Suprapubic skin (tissue), 4 donors: Measurements from ENCODE around the gene ADAM33. TPM values are rescaled to one million over a fixed set of nuclear protein-coding genes. Genes with fewer than 3 reads are reported as not detected.

ENCODE experiments used
- DNase-seq, 2 donors: peaks; one replicate each; pipeline ENCODE4 v3.0.0-alpha.2; 2019; ENCODE audit warnings: low spot score in 2 of 2
- H3K27ac ChIP-seq: fragments of 200-600 bp; sonication (generic); one replicate; pipeline ENCODE4 v1.5.1; 2019
- H3K27me3 ChIP-seq: fragments of 200-600 bp; sonication (generic); one replicate; pipeline ENCODE4 v1.5.1; 2019
- H3K36me3 ChIP-seq: fragments of 200-600 bp; sonication (generic); one replicate; pipeline ENCODE4 v1.5.1; 2019
- H3K4me1 ChIP-seq: fragments of 200-600 bp; sonication (generic); one replicate; pipeline ENCODE4 v1.5.1; 2019
- H3K4me3 ChIP-seq: fragments of 200-600 bp; sonication (generic); one replicate; pipeline ENCODE4 v1.5.1; 2019; ENCODE audit warnings: mild to moderate bottlenecking
- H3K9me3 ChIP-seq: fragments of 200-600 bp; sonication (generic); one replicate; pipeline ENCODE4 v1.5.1; 2019
- CTCF ChIP-seq, 2 donors: fragments of 200-600 bp in 1 of 2; fragments of 450-650 bp in 1 of 2; sonication (generic) in 1 of 2; IDR thresholded peaks; one replicate each; pipeline ENCODE4 v1.5.1; 2016 to 2019; ENCODE audit warnings: antibody characterized with exemption in 2 of 2, mild to moderate bottlenecking in 1 of 2, moderate library complexity in 1 of 2
- EP300 ChIP-seq: sonication (generic); formaldehyde crosslinking; IDR thresholded peaks from one replicate; pipeline ENCODE4 v1.6.1; 2017; ENCODE audit warnings: antibody characterized with exemption
- POLR2A ChIP-seq, 2 donors: fragments of 450-650 bp; IDR thresholded peaks; one replicate each; pipeline ENCODE4 v1.6.1; 2017; ENCODE audit warnings: antibody characterized with exemption in 2 of 2, mild to moderate bottlenecking in 2 of 2, moderate library complexity in 2 of 2
- POLR2AphosphoS5 ChIP-seq, 3 donors: sonication (generic); formaldehyde crosslinking; IDR thresholded peaks; one replicate each; pipeline ENCODE4 v1.6.1; 2017; ENCODE audit warnings: antibody characterized with exemption in 3 of 3
- WGBS: methylation state at CpG from one replicate; pipeline ENCODE4 v1.1.5; 2018; 5-methylcytosine and 5-hydroxymethylcytosine counted together
- total RNA-seq, 4 donors: library from RNA; depleted of rRNA; stranded (reverse); fragments of >200 nt; gene quantifications; one replicate each; pipeline ENCODE4 v1.1.0, GENCODE V29; 2016

Gene ADAM33
- total RNA-seq, 4 donors from 2014 or later: 6.3 to 24.3 (median 13.4) TPM

- DNase-seq: no peak
- H3K27ac ChIP-seq: no peak overlapping the region
- 90% methylated on average over 16 of the region's 20 CpGs for WGBS
- H3K9me3 ChIP-seq: no peaks in the 10 kb centered on the region
- H3K27me3 ChIP-seq: no peaks in the 10 kb centered on the region
- TF ChIP-seq CTCF (IDR thresholded peaks at IDR 0.05) (no peak), POLR2AphosphoS5 (IDR thresholded peaks at IDR 0.05) (no peak), EP300 (no peak), POLR2A (IDR thresholded peaks at IDR 0.05) (no peak)
- H3K4me1 ChIP-seq: no peaks in the 10 kb centered on the region
- peaks cover 67% of the 10 kb centered on the region for H3K36me3 ChIP-seq
- H3K4me3 ChIP-seq: no peak overlapping the region
Measured at GRCh38 chr20:3645309-3646066, 36.3 kb downstream of the ADAM33 start.

GRCh38 chr20:3640259-3640658 is 41.6 kb downstream of the ADAM33 start:
- no peaks in the 10 kb centered on the region for H3K27me3 ChIP-seq
- H3K27ac ChIP-seq: no peak overlapping the region
- H3K4me3 ChIP-seq: no peak overlapping the region
- TF ChIP-seq POLR2AphosphoS5 (IDR thresholded peaks at IDR 0.05) (no peak), CTCF (IDR thresholded peaks at IDR 0.05) (no peak)
- DNase-seq: no peak
- no peaks in the 10 kb centered on the region for H3K4me1 ChIP-seq
- no peaks in the 10 kb centered on the region for H3K9me3 ChIP-seq
- peaks cover 27% of the 10 kb centered on the region for H3K36me3 ChIP-seq
- WGBS: 94% methylated on average over 3 of the region's 3 CpGs

- DNase-seq: no peak
- no peak for TF ChIP-seq POLR2AphosphoS5 (IDR thresholded peaks at IDR 0.05)
- no peak for TF ChIP-seq CTCF (IDR thresholded peaks at IDR 0.05)
- TF ChIP-seq POLR2A (IDR thresholded peaks at IDR 0.05): no peak
- TF ChIP-seq EP300: no peak
- H3K4me3 ChIP-seq: no peak overlapping the region
- H3K36me3 ChIP-seq: peaks cover 6% of the 10 kb centered on the region
- H3K27me3 ChIP-seq: no peaks in the 10 kb centered on the region
- H3K4me1 ChIP-seq: no peaks in the 10 kb centered on the region
- 92% methylated on average over 1 of the region's 1 CpG for WGBS
- no peaks in the 10 kb centered on the region for H3K9me3 ChIP-seq
- H3K27ac ChIP-seq: no peak overlapping the region
Measured at GRCh38 chr20:3635346-3635745, 46.5 kb downstream of the ADAM33 start.

GRCh38 chr20:3633913-3634478 is 47.8 kb downstream of the ADAM33 start:
- Histone ChIP-seq H3K27me3 (no peaks in the 10 kb centered on the region), H3K27ac (no peak overlapping the region), H3K9me3 (no peaks in the 10 kb centered on the region), H3K4me3 (no peak overlapping the region), H3K4me1 (no peaks in the 10 kb centered on the region), H3K36me3 (peaks cover 8% of the 10 kb centered on the region)
- WGBS: 71% methylated on average over 6 of the region's 6 CpGs
- no peak for DNase-seq
- TF ChIP-seq CTCF (IDR thresholded peaks at IDR 0.05): no peak
- no peak for TF ChIP-seq EP300
- no peak for TF ChIP-seq POLR2AphosphoS5 (IDR thresholded peaks at IDR 0.05)
- TF ChIP-seq POLR2A (IDR thresholded peaks at IDR 0.05): no peak

- WGBS: 87% methylated on average over 7 of the region's 7 CpGs
Measured at GRCh38 chr20:3632311-3633004, 49.4 kb downstream of the ADAM33 start.

More at GRCh38 chr20:3632311-3633004, 49.4 kb downstream of the ADAM33 start:
- H3K4me1 ChIP-seq: no peaks in the 10 kb centered on the region
- H3K4me3 ChIP-seq: no peak overlapping the region
- H3K36me3 ChIP-seq: peaks cover 18% of the 10 kb centered on the region
- no peaks in the 10 kb centered on the region for H3K9me3 ChIP-seq
- no peak overlapping the region for H3K27ac ChIP-seq
- no peaks in the 10 kb centered on the region for H3K27me3 ChIP-seq
- DNase-seq: no peak
- no peak for TF ChIP-seq CTCF (IDR thresholded peaks at IDR 0.05)
- TF ChIP-seq POLR2AphosphoS5 (IDR thresholded peaks at IDR 0.05): no peak
- no peak for TF ChIP-seq EP300
- no peak for TF ChIP-seq POLR2A (IDR thresholded peaks at IDR 0.05)
